Right ventricle myocardium superior (tissue), 1 donor: ENCODE results near the gene MACO1. TPM values are rescaled to one million over a fixed set of nuclear protein-coding genes. Genes with fewer than 3 reads are reported as not detected.
"Not testable (repeated sequence)": the region's sequence is repeated elsewhere in the genome, so short reads cannot be mapped to it uniquely, and the experiment has no call there.

Source experiments
- ATAC-seq: fragments of 200-7000 bp; cut with Tn5 transposase; one replicate; pipeline ENCODE4 v1.9.1; 2020; ENCODE audit warnings: mild to moderate bottlenecking; ENCODE audit not compliant: poor library complexity
- DNase-seq: peaks from one replicate; pipeline ENCODE4 v3.0.0-alpha.2; 2020
- intact Hi-C: fragments of 100-400 bp; cut with DNase I; formaldehyde crosslinking; loops from one replicate; pipeline ENCODE4 v1.11.2; 2022
- long read RNA-seq: library from polyadenylated mRNA; unstranded; transcript quantifications from one replicate; pipeline ENCODE4 v2.0.0, GENCODE V29; 2021
- total RNA-seq: library from RNA; stranded (reverse); fragmentation: NEBNext Ultra II Directional; extraction: Animal tissue kit (Norgen Biotek cat#: 25700); gene quantifications from one replicate; pipeline ENCODE4 v1.2.1, GENCODE V29; 2021
- donor health status: DM: no; HTN: yes; CAD: no; lungs with severe emphysema.

The MACO1 gene
- total RNA-seq: 14.8 TPM
- long read RNA-seq, transcript MACO1-201 (11 exons, 3,917 nt): major isoform, 10 of 13 reads
- long read RNA-seq, partial matches to known transcripts: 1 of 13 reads
- long read RNA-seq, other reads (novel, unspliced or antisense): 2 of 13 reads

- intact Hi-C loops: loop anchor here (10.0 kb wide), 1 partner anchor 54 kb away; no protein-coding TSS in a partner anchor
Measured at GRCh38 chr1:25430073-25430966, at the start of gene MACO1. Gene MACO1 (plus strand): TSS chr1:25430897. CDS start chr1:25431099, 202 bp downstream.

GRCh38 chr1:25382543-25382942 is 48.2 kb upstream of the MACO1 start:
- DNase-seq, intact Hi-C loops, ATAC-seq: not testable (repeated sequence)

More at GRCh38 chr1:25430073-25430966, at the start of gene MACO1:
- ATAC-seq: peak; percentile 97
- peak; percentile 97 for DNase-seq

GRCh38 chr1:25383090-25383489 is 47.6 kb upstream of the MACO1 start:
- ATAC-seq, intact Hi-C loops, DNase-seq: not testable (repeated sequence)

GRCh38 chr1:25383875-25384274 is 46.8 kb upstream of the MACO1 start:
- DNase-seq, ATAC-seq, intact Hi-C loops: not testable (repeated sequence)

GRCh38 chr1:25387096-25387495 is 43.6 kb upstream of the MACO1 start:
- ATAC-seq, DNase-seq, intact Hi-C loops: not testable (repeated sequence)

- intact Hi-C loops, DNase-seq, ATAC-seq: not testable (repeated sequence)
Measured at GRCh38 chr1:25388691-25389090, 42.0 kb upstream of the MACO1 start.

- ATAC-seq, DNase-seq, intact Hi-C loops: not testable (repeated sequence)
Measured at GRCh38 chr1:25389721-25390120, 41.0 kb upstream of the MACO1 start.

- intact Hi-C loops: no loop called here
- ATAC-seq (no peak), DNase-seq (no peak)
Measured at GRCh38 chr1:25392841-25393240, 37.9 kb upstream of the MACO1 start.

- intact Hi-C loops, DNase-seq: not testable (repeated sequence)
- peak; percentile 66 for ATAC-seq
Measured at GRCh38 chr1:25397549-25397948, 33.1 kb upstream of the MACO1 start.

- DNase-seq, ATAC-seq, intact Hi-C loops: not testable (repeated sequence)
Measured at GRCh38 chr1:25398079-25398478, 32.6 kb upstream of the MACO1 start.

- not testable (repeated sequence) for DNase-seq
- intact Hi-C loops: loop anchor here (10.0 kb wide), 2 partner anchors 122 to 412 kb away; partner anchors contain the start of gene MTFR1L
- ATAC-seq: peak; percentile 83
Measured at GRCh38 chr1:25402947-25403803, 27.5 kb upstream of the MACO1 start.

GRCh38 chr1:25405731-25406305 is 24.9 kb upstream of the MACO1 start:
- not testable (repeated sequence) for ATAC-seq
- intact Hi-C loops: loop anchor here (10.0 kb wide), 2 partner anchors 119 to 409 kb away; partner anchors contain the start of gene MTFR1L

GRCh38 chr1:25409641-25410427 is 20.9 kb upstream of the MACO1 start:
- intact Hi-C loops: loop anchor here (10.0 kb wide), 2 partner anchors 115 to 405 kb away; partner anchors contain the start of gene MTFR1L
- ATAC-seq, DNase-seq: not testable (repeated sequence)

More at GRCh38 chr1:25405731-25406305, 24.9 kb upstream of the MACO1 start:
- DNase-seq: not testable (repeated sequence)

GRCh38 chr1:25412872-25413623 is 17.6 kb upstream of the MACO1 start:
- ATAC-seq, intact Hi-C loops: not testable (repeated sequence)

GRCh38 chr1:25414157-25414556 is 16.5 kb upstream of the MACO1 start:
- DNase-seq, ATAC-seq, intact Hi-C loops: not testable (repeated sequence)

More at GRCh38 chr1:25412872-25413623, 17.6 kb upstream of the MACO1 start:
- not testable (repeated sequence) for DNase-seq

GRCh38 chr1:25414578-25414977 is 16.1 kb upstream of the MACO1 start:
- intact Hi-C loops, DNase-seq, ATAC-seq: not testable (repeated sequence)
